GM19463 (cell line): Measurements from ENCODE around the gene SBF2.
A peak's percentile ranks its signal among the peaks of the same experiment; 100 is the strongest.

ENCODE experiments used
- ATAC-seq: cut with Tn5 transposase; IDR thresholded peaks from one replicate; pipeline ENCODE4 v1.9.1; 2021; ENCODE audit warnings: mild to moderate bottlenecking, moderate library complexity; ENCODE audit not compliant: unreplicated experiment

Gene SBF2

GRCh38 chr11:10317776-10318526, 23.9 kb upstream of the SBF2 start:
- ATAC-seq = peak; percentile 67

GRCh38 chr11:10317151-10317755, 23.2 kb upstream of the SBF2 start:
- peak; percentile 21 for ATAC-seq

GRCh38 chr11:10315083-10315482, 21.1 kb upstream of the SBF2 start:
- ATAC-seq = no peak

- peak; percentile 53 for ATAC-seq
Measured at GRCh38 chr11:10314199-10315072, 20.4 kb upstream of the SBF2 start.

- ATAC-seq = no peak
Measured at GRCh38 chr11:10311802-10312201, 17.8 kb upstream of the SBF2 start.

GRCh38 chr11:10310301-10310841, 16.4 kb upstream of the SBF2 start:
- ATAC-seq = no peak

GRCh38 chr11:10309163-10310093, 15.4 kb upstream of the SBF2 start:
- ATAC-seq = no peak

- ATAC-seq = no peak
Measured at GRCh38 chr11:10308201-10308954, 14.4 kb upstream of the SBF2 start.

GRCh38 chr11:10307400-10308200, 13.6 kb upstream of the SBF2 start:
- peak; percentile 69 for ATAC-seq

GRCh38 chr11:10307022-10307399, 13.0 kb upstream of the SBF2 start:
- ATAC-seq = no peak

GRCh38 chr11:10305964-10306918, 12.2 kb upstream of the SBF2 start:
- ATAC-seq = no peak

GRCh38 chr11:10305262-10305963, 11.4 kb upstream of the SBF2 start:
- ATAC-seq = no peak

- ATAC-seq = no peak
Measured at GRCh38 chr11:10304495-10305261, 10.7 kb upstream of the SBF2 start, which contains the start of gene ADM. Gene ADM, plus strand, starts transcription at chr11:10305073. Its CDS starts 628 bp downstream, at chr11:10305701.

GRCh38 chr11:10303558-10304363, 9.7 kb upstream of the SBF2 start:
- no peak for ATAC-seq
